Stimulated activated naive CD8-positive, alpha-beta T cell treated with anti-CD3 and anti-CD28 coated beads, Interleukin-15, Interleukin-2, amounts not matched to agents 100 U/mL and 50 U/mL, for 24 hours (primary cell): ENCODE results near the gene NAA15.
A peak's percentile ranks its signal among the peaks of the same experiment; 100 is the strongest.
"Not testable (repeated sequence)": the region's sequence is repeated elsewhere in the genome, so short reads cannot be mapped to it uniquely, and the experiment has no call there.

Experiments
- ATAC-seq: fragments of 150-1000 bp; cut with Tn5 transposase; one replicate; pipeline ENCODE4 v1.10.0; 2021
- DNase-seq: peaks from one replicate; pipeline ENCODE4 v3.0.0; 2021

NAA15 gene

DNA sequence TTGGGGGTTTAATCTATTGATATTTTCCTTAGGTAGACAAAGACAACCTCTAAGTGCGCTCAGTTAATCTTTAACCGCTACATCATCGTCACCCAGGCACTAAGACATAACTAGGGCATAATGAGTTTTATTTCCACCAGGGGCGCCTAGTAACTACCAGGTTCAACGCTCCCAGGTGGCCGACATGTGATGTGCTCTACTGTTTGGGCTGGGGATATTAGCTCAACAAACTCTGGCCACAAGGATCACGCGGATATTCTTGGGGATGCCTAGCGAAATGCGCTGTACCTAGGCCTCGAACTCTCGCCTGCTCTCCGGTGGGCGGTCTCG, 151.7 kb downstream of the NAA15 start:
- DNase-seq (no peak), ATAC-seq (peak; percentile 55)

GRCh38 chr4:139453371-139454110, 152.2 kb downstream of the NAA15 start:
- peak; percentile 95 for DNase-seq
- peak; percentile 91 for ATAC-seq

GRCh38 chr4:139454111-139455045, 153.1 kb downstream of the NAA15 start, which contains the start of gene RAB33B:
RAB33B (plus strand) TSS chr4:139454121; CDS start chr4:139454196, 75 bp downstream.
- ATAC-seq: no peak
- DNase-seq: no peak

- ATAC-seq: no peak
- DNase-seq: no peak
Observed at GRCh38 chr4:139455126-139455538, 153.8 kb downstream of the NAA15 start.

DNA sequence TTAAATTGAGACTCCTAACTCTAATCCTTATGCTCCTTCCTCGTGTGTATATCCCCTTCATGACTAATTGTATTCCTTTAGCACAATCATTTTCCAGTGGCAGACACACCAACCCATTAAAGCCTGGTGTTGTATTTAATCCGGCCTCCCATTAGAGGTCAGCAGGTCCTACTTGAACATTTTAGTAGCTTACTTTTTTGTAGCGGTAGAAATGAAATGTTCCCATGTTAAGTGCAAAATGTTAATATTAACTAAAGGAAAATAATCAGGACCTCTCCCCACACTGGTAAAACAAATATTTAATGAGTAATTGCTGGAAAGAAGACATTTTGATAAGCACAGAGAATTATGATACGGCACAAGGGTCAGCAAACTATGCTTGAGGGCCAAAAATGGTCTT, 156.0 kb downstream of the NAA15 start:
- DNase-seq (no peak), ATAC-seq (no peak)

DNA sequence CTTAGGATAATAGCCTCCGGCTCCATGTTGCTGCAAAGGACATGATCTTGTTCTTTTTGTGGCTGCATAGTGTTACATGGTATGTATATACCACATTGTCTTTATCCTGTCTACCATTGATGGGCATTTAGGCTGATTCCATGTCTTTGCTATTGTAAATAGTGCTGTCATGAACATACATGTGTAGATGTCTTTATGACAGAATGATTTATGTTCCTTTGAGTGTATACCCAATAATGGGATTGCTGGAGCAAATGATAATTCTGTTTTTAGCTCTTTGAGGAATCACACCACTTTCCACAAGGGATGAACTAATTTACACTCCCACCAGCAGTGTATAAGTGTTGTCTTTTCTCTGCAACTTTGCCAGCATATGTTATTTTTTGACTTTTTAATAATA, 157.2 kb downstream of the NAA15 start:
- ATAC-seq: no peak

DNA sequence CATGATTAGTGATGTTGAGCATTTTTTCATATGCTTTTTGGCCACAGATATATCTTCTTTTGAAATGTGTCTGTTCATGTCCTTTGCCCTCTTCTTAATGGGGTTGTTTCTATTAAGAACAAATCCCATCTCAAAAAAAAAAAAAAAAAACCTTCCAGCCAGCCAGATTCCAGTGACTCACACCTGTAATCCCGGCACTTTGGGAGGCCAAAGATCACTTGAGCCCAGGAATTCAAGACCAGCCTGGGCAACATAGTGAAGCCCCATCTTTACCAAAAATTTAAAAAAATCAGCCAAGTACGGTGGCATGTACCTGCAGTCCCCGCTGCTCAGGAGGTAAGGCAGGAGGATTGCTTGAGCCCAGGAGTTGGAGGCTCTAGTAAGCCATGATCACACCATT, 157.7 kb downstream of the NAA15 start:
- ATAC-seq: no peak
- no peak for DNase-seq

More for the DNA sequence above, 157.2 kb downstream of the NAA15 start:
- no peak for DNase-seq

GRCh38 chr4:139460565-139460964, 159.3 kb downstream of the NAA15 start:
- DNase-seq (no peak), ATAC-seq (no peak)

GRCh38 chr4:139461022-139461628, 159.8 kb downstream of the NAA15 start:
- ATAC-seq: no peak
- DNase-seq: no peak

GRCh38 chr4:139464512-139464911, 163.2 kb downstream of the NAA15 start:
- ATAC-seq: not testable (repeated sequence)

GRCh38 chr4:139465922-139466321, 164.6 kb downstream of the NAA15 start:
- ATAC-seq: no peak
- no peak for DNase-seq

More at GRCh38 chr4:139464512-139464911, 163.2 kb downstream of the NAA15 start:
- DNase-seq: not testable (repeated sequence)

- DNase-seq, ATAC-seq: not testable (repeated sequence)
Observed at GRCh38 chr4:139468756-139469155, 167.5 kb downstream of the NAA15 start.

DNA sequence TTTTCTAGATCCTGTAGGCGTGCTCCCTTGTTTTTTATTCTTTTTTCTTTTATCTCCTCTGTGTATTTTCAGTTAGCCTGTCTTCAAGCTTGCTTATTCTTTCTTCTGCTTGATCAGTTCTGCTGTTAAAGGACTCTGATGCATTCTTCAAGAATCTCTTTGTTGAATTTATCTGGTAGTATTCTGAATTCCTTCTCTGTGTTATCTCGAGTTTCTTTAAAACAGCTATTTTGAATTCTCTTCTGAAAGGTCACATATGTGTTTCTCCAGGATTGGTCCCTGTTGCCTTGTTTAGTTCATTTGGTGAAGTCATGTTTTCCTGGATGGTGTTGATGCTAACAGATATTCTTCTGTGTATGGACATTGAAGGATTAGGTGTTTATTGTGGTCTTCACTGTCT, 167.9 kb downstream of the NAA15 start:
- DNase-seq: no peak
- ATAC-seq: no peak
